Measurements from ENCODE around the gene AGAP5. TPM values are rescaled to one million over a fixed set of nuclear protein-coding genes. Genes with fewer than 3 reads are reported as not detected.

The AGAP5 gene
- total RNA-seq, 1 experiment from 2014 or later = 6.6 TPM

Other genes with a start within 250 kb of the AGAP5 start
- 34.8 TPM for gene PPP3CB, start 202.1 kb downstream of the AGAP5 start, total RNA-seq (2021; ENCODE audit: unreplicated experiment)
- 32.8 TPM for gene USP54, start 106.8 kb downstream of the AGAP5 start, total RNA-seq (2021; ENCODE audit: unreplicated experiment)
- not detected for gene MYOZ1, start 56.6 kb downstream of the AGAP5 start, total RNA-seq (2021; ENCODE audit: unreplicated experiment)
- not detected for gene SYNPO2L, start 42.1 kb downstream of the AGAP5 start, total RNA-seq (2021; ENCODE audit: unreplicated experiment)
- gene SEC24C, start 46.3 kb upstream of the AGAP5 start, total RNA-seq (2021; ENCODE audit: unreplicated experiment) = 113 TPM
- gene CHCHD1, start 83.9 kb upstream of the AGAP5 start, total RNA-seq (2021; ENCODE audit: unreplicated experiment) = 41.2 TPM
- 109 TPM for gene ZSWIM8, start 87.5 kb upstream of the AGAP5 start, total RNA-seq (2021; ENCODE audit: unreplicated experiment)
- gene NDST2, start 113.5 kb upstream of the AGAP5 start, total RNA-seq (2021; ENCODE audit: unreplicated experiment) = 49.0 TPM
- 41.4 TPM for gene CAMK2G, start 176.4 kb upstream of the AGAP5 start, total RNA-seq (2021; ENCODE audit: unreplicated experiment)
- 305 TPM for gene PLAU, start 213.0 kb upstream of the AGAP5 start, total RNA-seq (2021; ENCODE audit: unreplicated experiment)

Data from Panc1 (cell line).